SJSA1 (cell line): Measurements from ENCODE around the gene ATP6V0A4. TPM values are rescaled to one million over a fixed set of nuclear protein-coding genes. Genes with fewer than 3 reads are reported as not detected.

Experiments
- DNase-seq, 2 experiments: peaks; one replicate each; pipeline ENCODE4 v3.0.0-alpha.2; 2015 to 2020; ENCODE audit warnings: low spot score in 2 of 2, low read depth in 1 of 2
- H3K27ac ChIP-seq: fragments of 250-450 bp; sonication (Bioruptor Pico); 2 replicates; pipeline ENCODE4 v1.5.1; 2020; ENCODE audit warnings: mild to moderate bottlenecking, moderate library complexity
- H3K27me3 ChIP-seq: fragments of 250-450 bp; sonication (Bioruptor Pico); replicated peaks from 2 replicates; pipeline ENCODE4 v1.5.1; 2020; ENCODE audit warnings: mild to moderate bottlenecking, moderate library complexity
- H3K36me3 ChIP-seq: fragments of 250-450 bp; sonication (Bioruptor Pico); 2 replicates; pipeline ENCODE4 v1.5.1; 2020; ENCODE audit warnings: mild to moderate bottlenecking
- H3K4me1 ChIP-seq: fragments of 250-450 bp; sonication (Bioruptor Pico); replicated peaks from 2 replicates; pipeline ENCODE4 v1.6.1; 2021; ENCODE audit warnings: mild to moderate bottlenecking
- H3K4me3 ChIP-seq: fragments of 250-450 bp; sonication (Bioruptor Pico); 2 replicates; pipeline ENCODE4 v1.5.1; 2020; ENCODE audit warnings: mild to moderate bottlenecking
- H3K9me3 ChIP-seq: fragments of 250-450 bp; sonication (Bioruptor Pico); replicated peaks from 2 replicates; pipeline ENCODE4 v1.5.1; 2020; ENCODE audit warnings: mild to moderate bottlenecking
- total RNA-seq: library from RNA; depleted of rRNA; stranded (reverse); fragments of >200 nt; shearing (Covaris generic); gene quantifications from 2 replicates; pipeline ENCODE4 v1.2.3, GENCODE V29; 2014

Gene ATP6V0A4
- total RNA-seq, 1 experiment from 2014 or later: 0.21 TPM

DNA sequence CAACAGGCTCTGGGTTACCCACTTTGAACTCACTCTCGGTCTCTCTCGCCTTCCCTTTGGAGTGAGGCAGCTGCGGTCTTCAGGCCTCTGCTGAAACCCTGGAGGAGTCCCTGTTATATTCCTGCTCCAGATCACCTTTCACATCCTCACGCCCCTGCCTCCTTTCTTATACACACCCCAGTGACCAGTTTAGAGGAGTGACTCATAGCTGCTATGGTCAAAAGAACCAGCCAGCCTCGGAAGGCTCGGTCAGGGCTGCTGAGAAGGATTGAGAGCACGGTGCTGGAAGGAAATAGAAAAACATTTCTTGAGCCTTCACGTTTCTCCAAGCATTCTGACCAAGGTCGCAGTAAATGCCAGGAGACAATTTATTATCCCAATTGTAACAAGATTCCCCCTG, 68.6 kb downstream of the ATP6V0A4 start:
- no peaks in the 10 kb centered on the region for H3K9me3 ChIP-seq
- H3K4me3 ChIP-seq: no peak overlapping the region
- H3K27me3 ChIP-seq: no peaks in the 10 kb centered on the region
- DNase-seq: no peak
- H3K36me3 ChIP-seq: no peaks in the 10 kb centered on the region
- no peaks in the 10 kb centered on the region for H3K4me1 ChIP-seq
- no peak overlapping the region for H3K27ac ChIP-seq

DNA sequence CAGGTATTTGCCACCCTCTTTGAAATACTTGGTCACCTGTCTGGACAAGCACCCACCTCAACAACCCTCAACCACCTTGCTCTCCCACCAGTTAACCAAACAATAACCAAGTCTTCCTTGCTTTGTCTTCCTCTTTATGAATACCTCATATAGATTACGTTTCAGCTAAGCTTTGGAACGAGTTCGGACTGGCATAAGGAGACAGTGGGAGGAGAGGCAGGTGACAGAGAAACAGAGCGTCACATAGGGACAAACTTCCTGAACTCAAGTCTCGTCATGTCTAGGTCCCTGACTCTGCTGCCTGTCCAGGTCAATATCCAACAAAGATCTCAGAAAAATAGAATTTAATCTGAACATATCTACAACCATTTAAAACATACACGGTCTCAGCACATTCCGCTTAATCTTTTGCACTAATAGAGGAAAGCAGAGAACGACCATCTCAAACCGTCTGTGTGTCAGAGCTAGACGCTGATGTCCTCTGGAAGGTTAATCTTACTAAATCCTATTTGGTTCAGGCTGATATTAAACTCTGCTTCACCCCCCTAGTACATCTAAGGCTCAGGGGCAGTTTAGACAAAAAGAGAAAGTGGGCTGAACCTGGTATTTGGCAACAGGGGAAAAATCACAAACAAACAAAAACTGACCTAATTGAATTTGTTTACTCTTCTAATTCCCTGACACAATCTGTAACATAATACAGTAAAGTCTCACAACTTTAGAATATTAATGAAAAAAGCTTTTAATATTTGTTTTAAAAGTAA, 70.5 kb downstream of the ATP6V0A4 start:
- DNase-seq: no peak
- Histone ChIP-seq H3K4me1 (no peaks in the 10 kb centered on the region), H3K27ac (no peak overlapping the region), H3K36me3 (no peaks in the 10 kb centered on the region), H3K4me3 (no peak overlapping the region), H3K27me3 (no peaks in the 10 kb centered on the region), H3K9me3 (no peaks in the 10 kb centered on the region)

DNA sequence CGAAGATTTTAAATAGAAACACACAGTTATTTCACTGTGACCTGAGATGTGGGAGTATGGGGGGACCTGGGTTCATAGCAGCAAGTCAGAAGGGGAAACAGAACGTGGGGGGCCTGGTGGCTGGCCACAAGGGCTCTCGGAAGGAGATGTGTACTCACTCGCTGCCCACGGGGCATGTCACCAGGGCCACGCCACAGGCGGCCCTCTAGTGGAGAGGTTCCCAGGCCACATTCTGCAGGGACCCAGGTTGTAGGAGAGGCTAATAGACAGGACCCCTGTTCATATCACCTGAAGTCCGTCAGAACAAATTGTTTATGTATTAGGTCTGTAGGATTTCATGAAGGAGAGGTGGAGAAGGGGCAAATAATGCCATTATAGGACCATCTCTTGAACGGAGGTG, 71.7 kb downstream of the ATP6V0A4 start:
- no peaks in the 10 kb centered on the region for H3K9me3 ChIP-seq
- H3K4me1 ChIP-seq: no peaks in the 10 kb centered on the region
- DNase-seq: no peak
- H3K27ac ChIP-seq: no peak overlapping the region
- H3K4me3 ChIP-seq: no peak overlapping the region
- no peaks in the 10 kb centered on the region for H3K36me3 ChIP-seq
- no peaks in the 10 kb centered on the region for H3K27me3 ChIP-seq

- no peaks in the 10 kb centered on the region for H3K9me3 ChIP-seq
- no peaks in the 10 kb centered on the region for H3K4me1 ChIP-seq
- DNase-seq: no peak
- H3K27ac ChIP-seq: no peak overlapping the region
- H3K27me3 ChIP-seq: no peaks in the 10 kb centered on the region
- H3K4me3 ChIP-seq: no peak overlapping the region
- H3K36me3 ChIP-seq: no peaks in the 10 kb centered on the region
Measured at GRCh38 chr7:138720286-138720685, 77.7 kb downstream of the ATP6V0A4 start.

DNA sequence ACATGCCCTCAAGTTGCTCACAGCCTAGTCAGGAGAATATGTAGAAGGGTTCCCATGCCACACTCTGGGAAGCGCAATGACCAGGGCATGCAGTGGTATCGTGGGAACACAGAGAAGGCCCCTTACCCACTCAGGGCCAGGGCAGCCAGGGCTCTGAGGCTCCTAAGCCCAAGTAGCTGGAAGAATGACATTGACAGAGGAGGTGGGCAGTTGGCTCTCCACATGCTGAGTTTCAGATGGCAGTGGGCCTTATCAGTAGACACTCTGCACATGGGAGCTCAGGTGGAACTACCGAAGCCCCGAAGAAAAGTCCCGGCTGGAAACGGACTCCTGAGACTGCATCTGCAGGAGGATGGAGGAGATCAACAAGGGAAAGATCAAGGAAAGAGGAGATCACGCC, 81.1 kb downstream of the ATP6V0A4 start:
- no peak for DNase-seq
- Histone ChIP-seq H3K9me3 (no peaks in the 10 kb centered on the region), H3K4me3 (no peak overlapping the region), H3K27ac (no peak overlapping the region), H3K27me3 (no peaks in the 10 kb centered on the region), H3K4me1 (no peaks in the 10 kb centered on the region), H3K36me3 (no peaks in the 10 kb centered on the region)

DNA sequence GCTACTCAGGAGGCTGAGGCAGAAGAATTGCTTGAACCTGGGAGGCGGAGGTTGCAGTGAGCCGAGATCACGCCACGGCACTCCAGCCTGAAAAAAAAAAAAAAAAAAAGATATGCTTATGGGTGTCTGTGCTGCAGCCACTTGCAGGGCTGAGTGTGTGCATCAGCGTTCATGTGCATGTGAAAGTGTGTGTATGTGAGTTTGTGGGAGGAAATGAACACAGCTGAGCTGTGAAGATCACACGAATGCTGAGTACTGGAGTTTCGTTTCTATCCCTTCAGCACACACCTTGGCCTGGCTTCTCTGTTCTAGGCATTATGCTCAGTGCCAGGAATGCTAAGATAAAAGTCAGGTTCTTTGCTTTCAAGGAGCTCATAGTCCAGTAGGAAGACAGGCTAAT, 84.8 kb downstream of the ATP6V0A4 start:
- H3K27me3 ChIP-seq: no peaks in the 10 kb centered on the region

DNA sequence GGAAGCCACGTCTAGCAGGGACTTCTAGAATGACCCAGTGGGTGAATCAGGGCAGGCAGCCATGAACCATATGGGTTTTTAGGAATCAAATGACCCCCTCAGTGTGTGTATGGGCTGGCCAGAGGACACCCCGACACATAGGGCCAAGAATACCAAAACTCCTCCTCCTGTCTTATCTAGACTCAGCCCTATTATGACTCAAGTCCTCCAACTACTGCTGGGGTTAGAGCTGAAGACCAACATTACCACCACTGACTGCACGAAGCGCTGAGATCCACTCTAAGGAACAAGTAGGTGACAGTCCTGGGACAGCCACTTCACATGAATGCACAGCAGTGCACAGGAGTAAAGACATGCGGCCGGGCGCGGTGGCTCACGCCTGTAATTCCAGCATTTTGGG, 85.3 kb downstream of the ATP6V0A4 start:
- Histone ChIP-seq H3K4me1 (no peaks in the 10 kb centered on the region), H3K4me3 (no peak overlapping the region), H3K27ac (no peak overlapping the region), H3K36me3 (no peaks in the 10 kb centered on the region), H3K9me3 (no peaks in the 10 kb centered on the region), H3K27me3 (no peaks in the 10 kb centered on the region)
- DNase-seq: no peak

More for the DNA sequence above, 84.8 kb downstream of the ATP6V0A4 start:
- H3K4me1 ChIP-seq: no peaks in the 10 kb centered on the region
- no peaks in the 10 kb centered on the region for H3K9me3 ChIP-seq
- no peak for DNase-seq
- H3K36me3 ChIP-seq: no peaks in the 10 kb centered on the region
- no peak overlapping the region for H3K27ac ChIP-seq
- no peak overlapping the region for H3K4me3 ChIP-seq

- no peaks in the 10 kb centered on the region for H3K9me3 ChIP-seq
- H3K4me1 ChIP-seq: no peaks in the 10 kb centered on the region
- H3K27ac ChIP-seq: no peak overlapping the region
- no peaks in the 10 kb centered on the region for H3K36me3 ChIP-seq
- H3K4me3 ChIP-seq: no peak overlapping the region
- H3K27me3 ChIP-seq: no peaks in the 10 kb centered on the region
- DNase-seq: no peak
Measured at GRCh38 chr7:138710536-138711385, 87.2 kb downstream of the ATP6V0A4 start.

DNA sequence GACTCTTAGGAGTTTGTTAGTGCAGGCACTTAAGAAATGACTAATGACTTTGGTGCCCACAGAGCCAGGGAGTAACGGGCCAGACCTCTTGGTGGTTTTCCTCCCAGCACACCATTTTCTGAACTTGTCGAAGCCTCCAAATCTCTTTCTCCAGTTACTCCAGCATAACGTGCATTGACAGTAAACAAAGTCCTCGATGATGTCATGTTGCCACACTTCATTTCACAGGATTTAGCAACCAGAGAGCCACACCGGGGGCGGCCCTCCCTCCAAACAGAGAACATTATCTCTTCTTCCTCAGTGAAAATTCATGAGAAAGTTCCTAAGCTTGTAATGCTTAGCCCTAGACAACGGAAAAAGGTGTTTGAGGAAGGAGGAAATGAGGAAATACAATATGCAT, 92.8 kb downstream of the ATP6V0A4 start:
- no peak overlapping the region for H3K27ac ChIP-seq
- no peaks in the 10 kb centered on the region for H3K27me3 ChIP-seq
- H3K4me1 ChIP-seq: no peaks in the 10 kb centered on the region
- H3K9me3 ChIP-seq: no peaks in the 10 kb centered on the region
- H3K4me3 ChIP-seq: no peak overlapping the region
- no peaks in the 10 kb centered on the region for H3K36me3 ChIP-seq
- no peak for DNase-seq

GRCh38 chr7:138701537-138701923, 96.5 kb downstream of the ATP6V0A4 start:
- Histone ChIP-seq H3K4me3 (no peak overlapping the region), H3K36me3 (no peaks in the 10 kb centered on the region), H3K9me3 (no peaks in the 10 kb centered on the region), H3K4me1 (no peaks in the 10 kb centered on the region), H3K27me3 (no peaks in the 10 kb centered on the region), H3K27ac (no peak overlapping the region)
- DNase-seq: no peak

DNA sequence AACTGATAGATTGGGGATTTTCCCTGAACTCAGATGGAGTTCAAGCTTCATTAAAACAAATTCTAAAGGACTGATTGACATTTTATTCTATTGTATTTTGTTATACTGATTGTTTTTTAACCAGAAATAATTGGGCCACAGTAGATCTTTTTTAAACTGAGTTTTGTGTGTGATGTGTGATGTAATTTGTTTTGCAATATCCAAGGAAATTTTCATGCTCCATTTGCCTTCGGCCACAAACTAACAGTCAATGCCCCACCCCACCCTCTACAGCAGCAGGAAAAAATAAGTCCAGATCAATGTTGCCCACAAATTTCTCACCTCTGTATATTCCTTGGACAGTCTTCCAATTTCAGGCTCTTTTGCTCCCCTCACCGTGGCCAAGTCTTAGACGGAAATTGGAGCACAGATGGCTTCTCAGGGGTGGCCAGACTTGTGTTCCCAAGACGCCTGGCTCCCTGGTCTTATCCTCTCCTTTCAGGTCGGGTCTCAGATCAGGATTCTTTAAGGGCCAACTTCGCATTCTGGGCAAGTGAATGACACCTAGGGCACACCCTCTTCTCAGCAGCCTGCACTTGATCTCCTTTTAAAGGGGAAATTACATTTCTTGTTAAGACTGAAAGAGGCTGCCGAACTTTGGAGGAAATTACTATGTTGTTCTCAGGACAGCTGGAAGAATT, 97.0 kb downstream of the ATP6V0A4 start, which contains the start of gene SVOPL:
Gene SVOPL (minus strand): TSS at position 506 of the 680 bp plus-strand sequence. CDS start 22,317 bp downstream, outside the sequence.
- Histone ChIP-seq H3K4me3 (no peak within 1 kb of the TSS), H3K27ac (no peak within 1 kb of the TSS), H3K9me3 (no peaks in the 10 kb centered on the region), H3K36me3 (no peaks in the 10 kb centered on the region), H3K4me1 (no peaks in the 10 kb centered on the region), H3K27me3 (no peaks in the 10 kb centered on the region)
- DNase-seq: no peak

DNA sequence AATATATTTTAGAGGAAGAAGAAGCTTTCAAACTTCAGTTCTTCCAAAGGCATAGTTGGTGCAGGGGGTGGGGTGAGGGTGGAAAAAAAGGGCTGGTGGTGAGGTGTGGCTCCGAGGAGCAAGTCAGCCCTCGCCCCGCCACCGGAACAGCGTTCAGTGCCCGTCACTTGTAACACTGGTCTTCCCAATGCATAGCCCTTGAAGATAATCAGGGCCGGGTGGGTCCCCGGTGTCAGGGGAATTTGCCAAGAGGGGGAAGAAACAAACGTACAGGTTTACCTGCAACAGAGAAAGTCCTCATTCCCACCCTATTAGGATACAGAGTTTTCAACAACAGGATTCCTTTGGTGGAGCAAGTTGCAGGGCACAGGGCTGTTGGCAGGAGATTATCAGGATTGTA, 98.3 kb downstream of the ATP6V0A4 start:
- no peak overlapping the region for H3K27ac ChIP-seq
- H3K27me3 ChIP-seq: no peaks in the 10 kb centered on the region
- no peaks in the 10 kb centered on the region for H3K4me1 ChIP-seq
- no peak overlapping the region for H3K4me3 ChIP-seq
- DNase-seq: no peak
- no peaks in the 10 kb centered on the region for H3K9me3 ChIP-seq
- H3K36me3 ChIP-seq: no peaks in the 10 kb centered on the region

- DNase-seq: no peak
- Histone ChIP-seq H3K9me3 (no peaks in the 10 kb centered on the region), H3K36me3 (no peaks in the 10 kb centered on the region), H3K4me1 (no peaks in the 10 kb centered on the region), H3K4me3 (no peak overlapping the region), H3K27me3 (no peaks in the 10 kb centered on the region), H3K27ac (no peak overlapping the region)
Measured at GRCh38 chr7:138698281-138698680, 99.7 kb downstream of the ATP6V0A4 start.
